Central memory CD8-positive, alpha-beta T cell (primary cell): ENCODE results near the gene ARHGEF7.

Source experiments
- ATAC-seq: fragments of 150-1000 bp; cut with Tn5 transposase; replicated peaks from 2 replicates; pipeline ENCODE4 v1.10.0; 2022; ENCODE audit warnings: mild to moderate bottlenecking, moderate FRiP score, moderate number of reproducible peaks; ENCODE audit not compliant: poor library complexity, severe bottlenecking; ENCODE audit errors: extremely low read depth
- DNase-seq, 2 donors: peaks; one replicate each; pipeline ENCODE4 v3.0.0; 2021; ENCODE audit warnings: low spot score in 2 of 2
- H3K27ac Mint-ChIP-seq: one replicate; pipeline ENCODE4 v1.8.0; 2022; ENCODE audit warnings: low read depth, mild to moderate bottlenecking, moderate library complexity, mixed read lengths
- H3K27me3 Mint-ChIP-seq: one replicate; pipeline ENCODE4 v1.8.0; 2022; ENCODE audit warnings: mixed read lengths
- H3K36me3 Mint-ChIP-seq: one replicate; pipeline ENCODE4 v1.8.0; 2022; ENCODE audit warnings: mild to moderate bottlenecking, moderate library complexity, mixed read lengths; ENCODE audit not compliant: insufficient read depth
- H3K4me1 Mint-ChIP-seq: one replicate; pipeline ENCODE4 v1.8.0; 2022; ENCODE audit warnings: mixed read lengths
- H3K4me3 Mint-ChIP-seq: one replicate; pipeline ENCODE4 v1.8.0; 2022; ENCODE audit warnings: mild to moderate bottlenecking, moderate library complexity, mixed read lengths
- H3K9me3 Mint-ChIP-seq: one replicate; pipeline ENCODE4 v1.8.0; 2022; ENCODE audit warnings: mixed read lengths

The ARHGEF7 gene

DNA sequence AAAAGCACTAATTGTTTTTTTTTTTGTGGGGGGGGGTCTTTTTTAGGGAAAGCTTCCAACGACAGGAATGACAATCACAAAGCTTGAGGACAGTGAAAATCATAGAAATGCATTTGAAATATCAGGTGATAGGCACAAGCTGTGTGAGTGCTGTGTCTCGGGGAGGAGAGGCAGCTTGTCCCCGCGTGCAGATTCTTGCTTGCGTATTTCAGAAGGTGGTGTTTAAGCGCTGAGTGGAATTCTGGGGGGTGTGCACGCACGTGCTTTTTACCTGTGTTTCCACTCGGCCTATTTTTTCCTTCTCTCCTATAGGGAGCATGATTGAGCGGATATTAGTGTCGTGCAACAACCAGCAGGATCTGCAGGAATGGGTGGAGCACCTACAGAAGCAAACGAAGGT lies 165.1 kb downstream of the ARHGEF7 start:
- Mint-ChIP-seq H3K9me3 (no peaks in the 10 kb centered on the region), H3K4me1 (no peaks in the 10 kb centered on the region), H3K4me3 (no peak overlapping the region), H3K36me3 (peaks cover 43% of the 10 kb centered on the region), H3K27me3 (no peaks in the 10 kb centered on the region), H3K27ac (no peak overlapping the region)
- no peak for DNase-seq
- no peak for ATAC-seq

DNA sequence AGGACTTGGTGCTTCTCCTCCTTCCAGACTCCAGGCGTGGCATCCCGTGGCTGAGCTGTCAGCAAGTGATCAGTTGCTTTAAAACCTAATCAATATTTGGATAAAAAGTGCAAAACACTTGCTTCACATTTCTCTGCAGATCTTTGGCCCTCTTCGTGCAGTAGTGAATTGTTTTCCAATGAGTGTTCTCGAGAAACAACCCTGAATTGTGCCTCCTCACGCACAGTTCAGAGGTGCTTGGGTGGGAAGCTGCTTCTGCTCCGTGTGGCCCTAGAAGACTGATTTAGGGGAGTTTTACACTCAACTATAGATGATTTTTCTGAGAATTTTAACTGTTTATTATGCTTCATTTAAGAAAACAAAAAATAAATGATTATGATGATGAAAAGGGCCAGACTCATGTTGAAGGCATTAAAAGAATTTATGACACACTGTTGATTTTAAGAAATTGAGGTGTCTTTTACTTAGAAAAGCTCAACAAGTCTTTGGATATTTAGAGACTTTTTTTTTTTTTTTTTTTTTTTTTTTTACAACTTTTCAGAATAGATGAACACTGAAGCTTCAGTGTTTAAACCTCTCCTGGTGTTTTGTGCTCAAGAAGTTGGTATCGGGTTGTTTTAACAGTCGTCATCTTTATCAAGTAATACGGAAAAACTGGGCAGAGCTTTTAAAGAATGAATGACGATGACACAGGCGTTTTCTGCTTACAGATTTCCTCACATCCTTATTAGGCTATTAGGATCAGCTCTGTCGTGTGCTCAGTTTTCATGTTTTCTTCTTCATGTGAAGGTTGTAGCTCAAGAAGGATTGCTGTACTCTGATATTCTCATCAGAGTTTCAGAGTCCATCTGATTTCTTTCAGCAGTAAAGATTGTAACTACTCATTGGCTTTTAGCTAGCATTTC lies 165.8 kb downstream of the ARHGEF7 start:
- DNase-seq (no peak), ATAC-seq (no peak)
- Mint-ChIP-seq H3K9me3 (no peaks in the 10 kb centered on the region), H3K27me3 (no peaks in the 10 kb centered on the region), H3K4me1 (no peaks in the 10 kb centered on the region), H3K36me3 (peaks cover 45% of the 10 kb centered on the region), H3K4me3 (no peak overlapping the region), H3K27ac (no peak overlapping the region)

- ATAC-seq (no peak), DNase-seq (no peak)
Measured at GRCh38 chr13:111281751-111282311, 166.7 kb downstream of the ARHGEF7 start.

GRCh38 chr13:111282425-111282824 lies 167.3 kb downstream of the ARHGEF7 start:
- H3K4me1 Mint-ChIP-seq = no peaks in the 10 kb centered on the region
- peaks cover 51% of the 10 kb centered on the region for H3K36me3 Mint-ChIP-seq
- no peaks in the 10 kb centered on the region for H3K9me3 Mint-ChIP-seq
- H3K4me3 Mint-ChIP-seq = no peak overlapping the region
- H3K27ac Mint-ChIP-seq = no peak overlapping the region
- DNase-seq (no peak), ATAC-seq (no peak)
- no peaks in the 10 kb centered on the region for H3K27me3 Mint-ChIP-seq

More at GRCh38 chr13:111281751-111282311, 166.7 kb downstream of the ARHGEF7 start:
- H3K9me3 Mint-ChIP-seq = no peaks in the 10 kb centered on the region
- peaks cover 45% of the 10 kb centered on the region for H3K36me3 Mint-ChIP-seq
- H3K27me3 Mint-ChIP-seq = no peaks in the 10 kb centered on the region
- H3K4me1 Mint-ChIP-seq = no peaks in the 10 kb centered on the region
- H3K4me3 Mint-ChIP-seq = no peak overlapping the region
- no peak overlapping the region for H3K27ac Mint-ChIP-seq

DNA sequence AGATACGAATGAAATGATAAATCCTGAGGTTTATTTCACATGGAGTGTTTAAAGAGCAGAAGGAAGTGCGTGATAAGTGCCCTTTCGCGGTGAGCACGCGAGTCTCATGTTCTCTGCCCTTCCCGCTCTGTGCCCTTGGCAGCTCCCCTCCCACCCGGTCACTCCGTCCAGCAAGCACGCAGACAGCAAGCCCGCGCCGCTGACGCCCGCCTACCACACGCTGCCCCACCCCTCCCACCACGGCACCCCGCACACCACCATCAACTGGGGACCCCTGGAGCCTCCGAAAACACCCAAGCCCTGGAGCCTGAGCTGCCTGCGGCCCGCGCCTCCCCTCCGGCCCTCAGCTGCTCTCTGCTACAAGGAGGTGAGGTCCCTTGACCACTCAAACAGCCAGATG lies 167.9 kb downstream of the ARHGEF7 start:
- Mint-ChIP-seq H3K36me3 (peaks cover 50% of the 10 kb centered on the region), H3K27me3 (no peaks in the 10 kb centered on the region), H3K27ac (no peak overlapping the region), H3K4me3 (no peak overlapping the region), H3K4me1 (no peaks in the 10 kb centered on the region), H3K9me3 (no peaks in the 10 kb centered on the region)
- DNase-seq = no peak
- ATAC-seq = no peak

DNA sequence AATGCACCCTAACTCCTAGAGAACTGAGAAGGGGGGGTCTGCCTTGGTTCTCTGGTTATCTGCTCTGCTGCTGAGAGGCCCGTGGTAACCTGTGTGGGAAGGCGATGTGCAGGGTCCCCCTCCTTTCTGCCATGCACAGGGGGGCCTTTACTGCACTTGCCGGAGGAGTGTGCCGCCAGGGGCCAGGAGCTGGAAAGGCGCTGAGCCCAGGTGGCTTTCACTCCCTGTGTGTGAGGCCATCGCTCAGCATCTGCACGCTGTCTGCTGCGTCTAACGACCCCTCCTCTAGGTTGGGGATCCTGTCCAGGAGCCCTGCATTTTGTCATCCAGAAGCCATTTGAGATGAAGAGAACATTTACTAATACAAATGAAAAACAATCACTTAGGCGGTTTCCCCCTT lies 168.3 kb downstream of the ARHGEF7 start:
- no peaks in the 10 kb centered on the region for H3K4me1 Mint-ChIP-seq
- DNase-seq = no peak
- ATAC-seq = no peak
- H3K9me3 Mint-ChIP-seq = no peaks in the 10 kb centered on the region
- H3K4me3 Mint-ChIP-seq = no peak overlapping the region
- H3K27ac Mint-ChIP-seq = no peak overlapping the region
- H3K36me3 Mint-ChIP-seq = peaks cover 49% of the 10 kb centered on the region
- H3K27me3 Mint-ChIP-seq = no peaks in the 10 kb centered on the region

GRCh38 chr13:111283991-111284390 lies 168.9 kb downstream of the ARHGEF7 start:
- Mint-ChIP-seq H3K4me1 (no peaks in the 10 kb centered on the region), H3K4me3 (no peak overlapping the region), H3K27me3 (no peaks in the 10 kb centered on the region), H3K27ac (no peak overlapping the region), H3K36me3 (peaks cover 47% of the 10 kb centered on the region), H3K9me3 (no peaks in the 10 kb centered on the region)
- ATAC-seq (no peak), DNase-seq (no peak)

- Mint-ChIP-seq H3K4me3 (no peak overlapping the region), H3K27me3 (no peaks in the 10 kb centered on the region), H3K36me3 (peaks cover 49% of the 10 kb centered on the region), H3K4me1 (no peaks in the 10 kb centered on the region), H3K27ac (no peak overlapping the region), H3K9me3 (no peaks in the 10 kb centered on the region)
- ATAC-seq = no peak
- no peak for DNase-seq
Measured at GRCh38 chr13:111284565-111284964, 169.5 kb downstream of the ARHGEF7 start.

DNA sequence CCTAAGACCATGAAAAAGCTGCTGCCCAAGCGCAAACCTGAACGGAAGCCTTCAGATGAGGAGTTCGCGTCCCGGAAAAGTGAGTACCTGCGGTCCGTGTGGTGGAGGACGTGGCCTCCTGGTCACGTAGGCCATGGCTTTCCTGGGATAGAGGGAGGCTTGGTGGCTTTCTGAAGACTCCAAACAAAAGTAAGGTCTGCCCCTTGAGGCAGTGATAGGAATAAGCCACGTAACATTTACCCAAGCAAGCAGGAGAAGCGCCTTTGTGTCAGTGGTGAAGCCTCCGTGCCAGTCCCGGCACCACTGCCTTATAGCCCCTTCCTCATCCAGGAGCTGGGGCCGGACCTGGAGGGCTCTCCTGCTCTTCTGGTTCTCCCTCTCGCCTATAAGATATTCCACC lies 171.1 kb downstream of the ARHGEF7 start:
- no peak overlapping the region for H3K27ac Mint-ChIP-seq
- no peak for ATAC-seq
- H3K27me3 Mint-ChIP-seq = no peaks in the 10 kb centered on the region
- no peak for DNase-seq
- H3K9me3 Mint-ChIP-seq = no peaks in the 10 kb centered on the region
- H3K4me3 Mint-ChIP-seq = no peak overlapping the region
- peaks cover 45% of the 10 kb centered on the region for H3K36me3 Mint-ChIP-seq
- H3K4me1 Mint-ChIP-seq = no peaks in the 10 kb centered on the region

GRCh38 chr13:111286749-111287148 lies 171.6 kb downstream of the ARHGEF7 start:
- DNase-seq (no peak), ATAC-seq (no peak)
- Mint-ChIP-seq H3K27ac (no peak overlapping the region), H3K9me3 (no peaks in the 10 kb centered on the region), H3K4me3 (no peak overlapping the region), H3K27me3 (no peaks in the 10 kb centered on the region), H3K4me1 (no peaks in the 10 kb centered on the region), H3K36me3 (peaks cover 41% of the 10 kb centered on the region)

GRCh38 chr13:111287201-111287600 lies 172.1 kb downstream of the ARHGEF7 start:
- no peaks in the 10 kb centered on the region for H3K4me1 Mint-ChIP-seq
- no peak for ATAC-seq
- peaks cover 37% of the 10 kb centered on the region for H3K36me3 Mint-ChIP-seq
- H3K9me3 Mint-ChIP-seq = no peaks in the 10 kb centered on the region
- no peak overlapping the region for H3K4me3 Mint-ChIP-seq
- no peaks in the 10 kb centered on the region for H3K27me3 Mint-ChIP-seq
- DNase-seq = no peak
- H3K27ac Mint-ChIP-seq = no peak overlapping the region

- H3K9me3 Mint-ChIP-seq = no peaks in the 10 kb centered on the region
- no peaks in the 10 kb centered on the region for H3K4me1 Mint-ChIP-seq
- DNase-seq = no peak
- H3K4me3 Mint-ChIP-seq = no peak overlapping the region
- ATAC-seq = no peak
- no peak overlapping the region for H3K27ac Mint-ChIP-seq
- H3K27me3 Mint-ChIP-seq = no peaks in the 10 kb centered on the region
- H3K36me3 Mint-ChIP-seq = peaks cover 39% of the 10 kb centered on the region
Measured at GRCh38 chr13:111288276-111288675, 173.2 kb downstream of the ARHGEF7 start.

DNA sequence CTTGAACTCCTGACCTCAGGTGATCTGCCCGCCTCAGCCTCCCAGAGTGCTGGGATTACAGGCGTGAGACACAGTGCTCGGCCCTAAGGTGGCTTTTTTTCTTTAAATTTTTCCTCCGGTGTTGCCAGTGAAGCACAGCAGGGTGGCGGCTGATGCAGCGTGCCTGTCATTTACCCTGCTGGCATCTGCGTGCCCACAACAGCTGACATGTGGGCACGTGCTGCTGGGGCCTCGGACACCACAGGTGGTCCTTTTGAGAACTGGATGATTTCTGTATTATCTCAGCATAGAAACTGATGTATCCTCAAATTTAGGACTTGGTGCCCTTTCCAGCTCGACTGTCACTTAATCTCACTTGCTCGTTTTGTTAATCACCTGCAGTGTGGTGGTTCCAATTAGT lies 174.1 kb downstream of the ARHGEF7 start:
- DNase-seq (no peak), ATAC-seq (no peak)
- H3K4me3 Mint-ChIP-seq = no peak overlapping the region
- no peaks in the 10 kb centered on the region for H3K4me1 Mint-ChIP-seq
- H3K27ac Mint-ChIP-seq = no peak overlapping the region
- H3K9me3 Mint-ChIP-seq = no peaks in the 10 kb centered on the region
- H3K27me3 Mint-ChIP-seq = no peaks in the 10 kb centered on the region
- peaks cover 30% of the 10 kb centered on the region for H3K36me3 Mint-ChIP-seq
